GM21576 (cell line): ENCODE measurements around the gene SCN8A.

ENCODE experiments used
- ATAC-seq: cut with Tn5 transposase; IDR thresholded peaks from one replicate; pipeline ENCODE4 v1.9.1; 2021; ENCODE audit warnings: mild to moderate bottlenecking, moderate library complexity; ENCODE audit not compliant: unreplicated experiment

SCN8A gene

GRCh38 chr12:51666696-51667095 lies 75.7 kb downstream of the SCN8A start:
- no peak for ATAC-seq

GRCh38 chr12:51667269-51667668 lies 76.2 kb downstream of the SCN8A start:
- no peak for ATAC-seq

GRCh38 chr12:51669271-51669670 lies 78.2 kb downstream of the SCN8A start:
- no peak for ATAC-seq

- no peak for ATAC-seq
These were observed 79.0 kb downstream of the SCN8A start for GRCh38 chr12:51669996-51670395.

- no peak for ATAC-seq
These were observed 81.3 kb downstream of the SCN8A start for GRCh38 chr12:51672334-51672733.

GRCh38 chr12:51675071-51675803 lies 84.2 kb downstream of the SCN8A start:
- ATAC-seq: no peak

GRCh38 chr12:51676875-51677274 lies 85.8 kb downstream of the SCN8A start:
- ATAC-seq: no peak

- ATAC-seq: no peak
These were observed 86.4 kb downstream of the SCN8A start for GRCh38 chr12:51677284-51677968.

- no peak for ATAC-seq
These were observed 87.2 kb downstream of the SCN8A start for GRCh38 chr12:51678086-51678724.

- no peak for ATAC-seq
These were observed 91.9 kb downstream of the SCN8A start for GRCh38 chr12:51682981-51683380.

GRCh38 chr12:51683763-51684357 lies 92.8 kb downstream of the SCN8A start:
- ATAC-seq: no peak

- ATAC-seq: no peak
These were observed 95.7 kb downstream of the SCN8A start for GRCh38 chr12:51686727-51687126.

GRCh38 chr12:51687177-51687576 lies 96.1 kb downstream of the SCN8A start:
- ATAC-seq: no peak

- ATAC-seq: no peak
These were observed 96.6 kb downstream of the SCN8A start for GRCh38 chr12:51687614-51688013.

- no peak for ATAC-seq
These were observed 99.0 kb downstream of the SCN8A start for GRCh38 chr12:51689983-51690382.

- no peak for ATAC-seq
These were observed 101.0 kb downstream of the SCN8A start for GRCh38 chr12:51692016-51692415.

GRCh38 chr12:51693569-51693968 lies 102.5 kb downstream of the SCN8A start:
- ATAC-seq: no peak

GRCh38 chr12:51694146-51694545 lies 103.1 kb downstream of the SCN8A start:
- no peak for ATAC-seq

- no peak for ATAC-seq
These were observed 104.4 kb downstream of the SCN8A start for GRCh38 chr12:51695241-51696010.

- no peak for ATAC-seq
These were observed 108.2 kb downstream of the SCN8A start for GRCh38 chr12:51699219-51699618.

GRCh38 chr12:51700887-51701286 lies 109.9 kb downstream of the SCN8A start:
- no peak for ATAC-seq
